ENCODE data around the gene DSP. TPM values are rescaled to one million over a fixed set of nuclear protein-coding genes. Genes with fewer than 3 reads are reported as not detected.
A peak's percentile ranks its signal among the peaks of the same experiment; 100 is the strongest.

Gene DSP
- total and polyA plus RNA-seq, 2 donors from 2014 or later, result 14.7 to 96.2 TPM

GRCh38 chr6:7588506-7588905 lies 47.0 kb downstream of the DSP start:
- Histone ChIP-seq H3K36me3 (ENCODE audit: control insufficient read depth in 2 of 3, insufficient read depth in 3 of 3, low read length in 3 of 3) (peaks cover 0 to 9% (median 9%) of the 10 kb centered on the region in 3 donors), H3K27me3 (ENCODE audit: control insufficient read depth, insufficient read depth, low read length) (no peaks in the 10 kb centered on the region), H3K9ac (ENCODE audit: low read length in 3 of 3) (no peak overlapping the region), H3K4me1 (ENCODE audit: control insufficient read depth in 2 of 3, insufficient read depth in 2 of 3, low read depth in 1 of 3, low read length in 3 of 3) (peaks cover 0 to 3% (median 2%) of the 10 kb centered on the region in 3 donors), H3K27ac (ENCODE audit: low read depth in 2 of 2, low read length in 2 of 2) (no peak overlapping the region), H3K4me3 (ENCODE audit: low read length in 3 of 3) (no peak overlapping the region), H3K9me3 (ENCODE audit: control insufficient read depth in 2 of 3, insufficient read depth in 1 of 3, low read length in 3 of 3) (no peaks in the 10 kb centered on the region)
- no peak for TF ChIP-seq CTCF (IDR thresholded peaks at IDR 0.05; ENCODE audit: borderline replicate concordance, extremely low read depth, insufficient read depth)
- DNase-seq (no peak), FAIRE-seq (no peak)
- intact Hi-C loops (cut with DNase I), result no loop called here

DNA sequence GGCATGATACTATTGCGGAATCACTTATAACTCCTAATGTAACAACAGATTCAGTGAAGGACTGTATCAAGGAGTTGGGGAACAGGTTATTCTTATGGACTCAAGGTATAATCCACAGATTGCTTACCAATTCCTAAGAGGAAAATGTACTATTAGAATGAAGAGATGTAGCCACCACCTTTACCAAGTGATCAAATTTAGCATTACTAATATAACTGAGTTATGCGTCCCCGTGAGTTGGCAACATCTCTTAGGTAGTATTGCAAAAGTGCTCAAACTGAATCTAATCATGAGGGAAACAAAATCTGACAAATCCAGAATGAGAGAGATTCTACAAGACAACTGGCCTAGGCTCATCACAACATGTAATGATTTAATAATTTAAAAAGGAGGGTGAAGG lies 47.8 kb downstream of the DSP start:
- H3K27ac ChIP-seq (ENCODE audit: low read depth in 2 of 2, low read length in 2 of 2), result no peak overlapping the region
- no peaks in the 10 kb centered on the region for H3K9me3 ChIP-seq (ENCODE audit: control insufficient read depth in 2 of 3, insufficient read depth in 1 of 3, low read length in 3 of 3)
- DNase-seq (no peak), FAIRE-seq (no peak)
- H3K9ac ChIP-seq (ENCODE audit: low read length in 3 of 3), result no peak overlapping the region
- peak overlapping the region in 1 of 3 donors; percentile 66 for H3K4me3 ChIP-seq (ENCODE audit: low read length in 3 of 3)
- peaks cover 0 to 3% (median 2%) of the 10 kb centered on the region in 3 donors for H3K4me1 ChIP-seq (ENCODE audit: control insufficient read depth in 2 of 3, insufficient read depth in 2 of 3, low read depth in 1 of 3, low read length in 3 of 3)
- H3K27me3 ChIP-seq (ENCODE audit: control insufficient read depth, insufficient read depth, low read length), result no peaks in the 10 kb centered on the region
- H3K36me3 ChIP-seq (ENCODE audit: control insufficient read depth in 2 of 3, insufficient read depth in 3 of 3, low read length in 3 of 3), result peaks cover 0 to 5% (median 3%) of the 10 kb centered on the region in 3 donors
- intact Hi-C loops (cut with DNase I), result no loop called here
- TF ChIP-seq CTCF (IDR thresholded peaks at IDR 0.05; ENCODE audit: borderline replicate concordance, extremely low read depth, insufficient read depth), result no peak

- no peak for TF ChIP-seq CTCF (IDR thresholded peaks at IDR 0.05; ENCODE audit: borderline replicate concordance, extremely low read depth, insufficient read depth)
- Histone ChIP-seq H3K9ac (ENCODE audit: low read length in 3 of 3) (peak within 1 kb of the TSS; percentile 50 to 79 (median 67)), H3K36me3 (ENCODE audit: control insufficient read depth in 2 of 3, insufficient read depth in 3 of 3, low read length in 3 of 3) (peaks cover 0 to 12% (median 2%) of the 10 kb centered on the region in 3 donors), H3K27me3 (ENCODE audit: control insufficient read depth, insufficient read depth, low read length) (no peaks in the 10 kb centered on the region), H3K9me3 (ENCODE audit: control insufficient read depth in 2 of 3, insufficient read depth in 1 of 3, low read length in 3 of 3) (no peaks in the 10 kb centered on the region), H3K27ac (ENCODE audit: low read depth in 2 of 2, low read length in 2 of 2) (no peak within 1 kb of the TSS), H3K4me1 (ENCODE audit: control insufficient read depth in 2 of 3, insufficient read depth in 2 of 3, low read depth in 1 of 3, low read length in 3 of 3) (peaks cover 0 to 3% (median 2%) of the 10 kb centered on the region in 3 donors), H3K4me3 (ENCODE audit: low read length in 3 of 3) (peak within 1 kb of the TSS; percentile 66 to 81 (median 69))
- DNase-seq, result peak; percentile 96 to 99 (median 98)
- FAIRE-seq, result peak; percentile 76
- intact Hi-C loops (cut with DNase I), result no loop called here
These were observed 48.8 kb downstream of the DSP start, which contains the start of gene SNRNP48 for GRCh38 chr6:7589949-7590917. Gene SNRNP48, plus strand, starts transcription at chr6:7590198. Its CDS starts 60 bp downstream, at chr6:7590258.
